Stimulated activated CD4-positive, alpha-beta T cell treated with anti-CD3 and anti-CD28 coated beads, Interleukin-15, amount 100 ng/mL, for 1 hour (primary cell): Measurements from ENCODE around the gene ECE1.
A peak's percentile ranks its signal among the peaks of the same experiment; 100 is the strongest.

Experiments used
- DNase-seq, 2 donors: peaks; one replicate each; pipeline ENCODE4 v3.0.0-alpha.2; 2020; ENCODE audit warnings: low read depth in 1 of 2, low spot score in 1 of 2

ECE1 gene

GRCh38 chr1:21308847-21309652, 18.8 kb upstream of the ECE1 start:
- DNase-seq = no peak

- no peak for DNase-seq
These were observed 18.1 kb upstream of the ECE1 start for GRCh38 chr1:21308330-21308729.

DNA sequence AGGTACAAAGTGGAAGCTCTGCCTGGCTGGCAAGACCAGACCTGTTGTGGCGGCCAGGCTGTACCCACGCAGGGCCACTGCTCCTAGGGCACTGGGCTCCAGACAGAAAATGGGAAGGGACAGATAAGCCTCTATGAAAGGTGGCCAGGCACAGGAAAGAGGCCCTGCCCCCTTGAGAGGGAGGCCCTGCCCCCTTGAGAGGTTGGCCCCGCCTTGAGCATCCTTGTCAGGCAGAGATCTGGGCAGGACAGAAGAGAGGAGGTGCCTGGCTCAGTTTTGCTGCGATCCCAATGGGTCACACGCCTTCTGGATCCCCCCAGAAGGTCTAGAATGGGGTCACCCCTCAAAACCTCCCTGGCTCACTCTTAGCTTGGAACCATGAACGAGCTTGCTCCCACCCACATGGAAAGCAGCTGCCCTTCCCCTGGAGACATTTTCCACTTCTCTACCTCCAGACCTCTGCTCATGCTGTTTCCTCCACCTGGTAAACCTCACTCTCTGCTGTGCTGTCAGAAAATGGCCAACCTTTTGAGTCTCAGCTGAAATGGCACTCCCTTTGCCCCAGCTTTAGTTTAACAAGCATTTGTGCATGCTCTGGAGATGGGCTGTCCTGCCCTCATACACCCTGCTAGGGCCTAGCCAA, 17.5 kb upstream of the ECE1 start:
- DNase-seq = no peak

DNA sequence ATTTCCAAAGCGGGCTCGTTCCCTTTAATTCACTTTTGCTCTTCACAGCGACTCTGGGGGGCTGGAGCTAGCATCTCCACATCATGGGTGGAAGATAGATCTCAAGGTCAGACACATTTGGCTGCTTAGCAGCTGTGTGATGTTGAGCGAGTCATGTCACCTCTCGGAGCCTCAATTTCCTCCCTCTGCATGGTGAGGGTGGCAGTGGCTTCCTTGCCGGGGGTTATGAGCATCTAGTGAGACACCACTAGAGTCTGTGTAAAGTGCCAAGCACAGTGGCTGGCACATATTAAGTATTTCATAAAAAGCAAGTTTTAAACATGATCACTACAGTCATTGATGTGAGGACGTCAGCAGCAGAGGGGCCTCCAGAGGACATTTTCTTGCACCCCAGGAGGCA, 16.9 kb upstream of the ECE1 start:
- DNase-seq = no peak

DNA sequence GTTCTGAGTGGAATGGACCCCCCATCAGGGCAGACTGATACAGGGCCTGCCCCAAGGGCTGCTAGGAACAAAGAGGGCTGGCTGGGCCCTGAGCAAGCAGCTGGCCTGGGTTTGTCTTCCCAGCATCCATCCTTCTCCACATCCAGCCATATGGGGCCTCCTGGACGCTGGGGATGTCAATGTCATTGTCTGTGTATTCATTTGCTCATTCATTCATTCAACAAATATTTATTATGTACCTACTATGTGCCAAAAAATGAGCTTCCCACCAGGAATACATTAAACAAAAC, 15.6 kb upstream of the ECE1 start:
- no peak for DNase-seq

- DNase-seq = no peak
These were observed 15.1 kb upstream of the ECE1 start for GRCh38 chr1:21305155-21305899.

- no peak for DNase-seq
These were observed 14.2 kb upstream of the ECE1 start for GRCh38 chr1:21304488-21304887.

DNA sequence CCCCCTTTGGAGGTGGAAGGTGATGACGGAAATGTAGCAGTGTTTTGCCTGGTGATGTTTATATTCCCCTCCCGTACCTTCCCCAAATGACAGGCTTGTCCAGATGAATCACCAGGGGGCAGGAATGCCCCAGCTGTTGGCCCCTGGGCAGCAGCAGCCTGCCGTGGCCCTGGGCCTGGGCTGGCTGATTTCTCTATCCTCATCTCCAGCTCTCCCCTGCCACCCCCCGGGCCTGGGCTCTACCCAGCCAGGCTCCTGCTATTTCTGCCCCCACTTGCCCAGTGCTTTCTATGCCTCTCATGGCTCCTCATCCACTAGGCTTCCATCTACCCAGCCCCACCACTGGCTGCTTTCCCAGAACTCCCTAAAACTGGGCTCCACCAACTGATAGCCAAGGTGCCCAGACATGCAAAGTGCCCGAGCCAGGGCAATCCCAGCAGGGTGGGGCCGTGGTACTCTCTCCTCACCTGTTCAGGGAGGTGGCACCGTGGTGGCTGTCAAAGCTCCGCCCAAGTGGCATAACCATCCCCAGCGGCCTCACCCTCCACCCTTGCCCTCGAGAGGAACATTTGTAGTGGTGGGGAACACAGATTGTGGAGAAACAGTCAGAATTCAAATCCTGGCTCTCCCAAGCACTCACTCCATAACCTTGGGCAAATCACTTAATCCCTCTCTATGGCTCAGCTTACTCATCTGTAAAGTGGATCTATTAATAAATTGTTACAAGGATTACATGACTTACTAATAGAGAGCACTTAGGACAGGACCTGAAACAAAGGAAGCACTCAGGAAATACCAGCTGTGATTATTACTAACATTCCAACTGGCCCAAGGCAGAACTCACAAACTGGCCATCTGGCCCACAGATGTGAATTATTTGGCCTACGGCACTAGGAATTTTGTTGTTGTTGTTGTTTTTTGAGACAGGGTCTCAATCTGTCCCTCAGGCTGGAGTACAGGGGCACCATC, 12.8 kb upstream of the ECE1 start:
- DNase-seq = no peak

GRCh38 chr1:21301794-21302440, 11.7 kb upstream of the ECE1 start:
- DNase-seq = no peak

DNA sequence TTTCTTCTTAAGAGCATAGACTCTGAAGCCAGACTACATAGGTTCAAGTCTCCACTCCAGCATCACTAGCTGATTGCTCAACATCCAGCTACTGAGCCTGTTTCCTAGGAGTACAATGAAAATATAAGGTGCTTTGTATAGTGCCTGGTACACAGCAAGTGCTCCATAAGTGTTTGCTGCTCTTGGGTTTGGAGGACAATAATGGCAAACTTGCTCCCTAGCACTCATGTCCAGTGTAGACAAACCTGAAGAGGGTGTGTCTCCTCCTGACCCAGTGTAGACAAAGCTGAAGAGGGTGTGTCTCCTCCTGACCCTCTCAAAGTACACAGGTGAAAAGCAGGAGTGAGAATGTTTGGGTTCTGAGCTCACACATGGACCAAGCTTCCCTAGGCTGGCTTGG, 10.5 kb upstream of the ECE1 start:
- DNase-seq = no peak

DNA sequence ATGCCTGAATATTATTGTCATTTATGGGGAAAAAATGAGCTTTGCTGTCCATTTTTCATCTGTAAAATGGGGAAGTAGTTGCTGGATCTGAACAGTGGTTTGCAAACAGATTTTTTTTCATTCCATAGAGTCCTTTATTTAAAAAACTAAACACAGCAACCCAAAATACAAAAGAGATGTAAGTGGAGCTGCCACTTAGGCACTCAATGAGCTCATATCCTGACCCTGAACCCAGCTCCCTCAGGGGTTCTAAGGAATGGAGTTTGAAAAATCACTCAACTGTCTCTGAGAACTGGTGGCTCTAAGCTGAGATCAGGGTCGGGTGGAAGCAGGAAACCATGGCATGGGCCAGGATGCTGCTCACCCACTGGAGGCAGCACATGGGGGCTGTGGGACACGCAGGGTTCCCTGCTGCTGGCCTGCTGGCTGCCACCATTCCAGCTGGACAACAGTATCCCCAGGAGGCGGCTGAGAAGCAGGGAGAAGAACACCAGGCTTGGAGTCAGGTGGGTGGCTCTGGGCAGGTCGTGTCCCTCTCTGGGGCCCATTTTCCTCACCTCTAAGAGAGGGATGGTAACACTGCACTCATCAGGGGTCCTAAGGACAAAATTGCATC, 9.6 kb upstream of the ECE1 start:
- no peak for DNase-seq

- DNase-seq = no peak
These were observed 8.7 kb upstream of the ECE1 start for GRCh38 chr1:21298981-21299391.

GRCh38 chr1:21297975-21298374, 7.7 kb upstream of the ECE1 start:
- no peak for DNase-seq

DNA sequence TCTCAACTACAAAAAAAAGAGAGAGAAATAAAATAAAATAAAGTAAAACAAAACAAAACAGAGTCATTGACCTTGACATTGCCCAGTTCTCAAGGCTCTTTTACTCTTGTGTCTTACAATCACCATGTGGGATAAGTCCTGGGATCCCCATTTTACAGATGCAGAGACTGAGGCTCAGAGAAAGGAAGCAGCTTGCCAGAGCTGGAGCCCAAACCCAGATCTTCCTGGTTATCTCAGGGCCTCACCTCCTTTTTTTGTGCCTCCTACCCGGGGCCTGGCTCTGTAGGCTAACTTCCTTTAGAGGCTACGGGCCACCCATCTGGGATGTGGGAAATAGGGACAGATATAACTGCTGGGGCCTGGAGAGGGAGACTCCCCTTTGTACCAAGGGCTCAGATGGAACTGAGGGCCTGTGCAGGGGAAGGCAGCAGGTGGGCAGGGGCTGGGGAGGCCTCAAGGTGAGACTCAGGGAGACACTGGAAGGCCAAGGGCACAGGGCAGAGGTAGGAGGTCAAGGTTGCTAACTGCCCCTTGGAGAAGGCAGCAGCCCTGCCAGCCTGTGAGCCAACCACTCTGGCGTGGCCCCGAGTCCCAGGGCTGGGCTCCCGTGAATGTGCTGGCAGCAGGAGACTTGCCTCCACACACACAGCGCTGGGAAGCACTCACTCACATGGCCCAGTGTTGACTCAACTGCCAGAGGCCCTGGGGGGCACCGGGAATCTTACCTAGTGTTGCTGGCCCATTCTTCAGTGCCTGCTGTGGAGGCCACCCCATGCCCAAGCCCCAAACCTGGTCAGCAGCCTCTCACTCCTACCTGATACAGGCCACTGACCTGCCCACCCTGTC, 6.5 kb upstream of the ECE1 start:
- DNase-seq = no peak

DNA sequence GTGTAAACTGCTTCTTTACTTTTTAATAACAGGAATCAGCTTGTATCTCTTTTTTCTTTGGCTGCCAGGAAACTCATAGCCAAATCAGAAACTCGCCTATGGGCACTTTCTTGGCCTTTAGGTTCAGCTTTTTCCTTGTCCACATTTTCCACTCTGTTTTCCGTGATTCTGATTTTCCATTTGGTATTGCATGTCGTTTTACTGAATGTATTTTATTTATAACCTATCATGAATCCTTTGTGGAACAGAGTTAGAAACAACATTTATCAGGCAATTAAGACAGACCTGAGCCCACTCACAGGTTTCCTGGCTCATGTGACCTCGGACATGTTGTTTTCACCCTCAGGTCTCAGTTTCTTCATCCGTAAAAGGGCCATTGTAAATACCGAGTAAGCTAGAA, 5.3 kb upstream of the ECE1 start:
- no peak for DNase-seq

GRCh38 chr1:21295002-21295401, 4.7 kb upstream of the ECE1 start:
- DNase-seq = peak; percentile 13 to 30

DNA sequence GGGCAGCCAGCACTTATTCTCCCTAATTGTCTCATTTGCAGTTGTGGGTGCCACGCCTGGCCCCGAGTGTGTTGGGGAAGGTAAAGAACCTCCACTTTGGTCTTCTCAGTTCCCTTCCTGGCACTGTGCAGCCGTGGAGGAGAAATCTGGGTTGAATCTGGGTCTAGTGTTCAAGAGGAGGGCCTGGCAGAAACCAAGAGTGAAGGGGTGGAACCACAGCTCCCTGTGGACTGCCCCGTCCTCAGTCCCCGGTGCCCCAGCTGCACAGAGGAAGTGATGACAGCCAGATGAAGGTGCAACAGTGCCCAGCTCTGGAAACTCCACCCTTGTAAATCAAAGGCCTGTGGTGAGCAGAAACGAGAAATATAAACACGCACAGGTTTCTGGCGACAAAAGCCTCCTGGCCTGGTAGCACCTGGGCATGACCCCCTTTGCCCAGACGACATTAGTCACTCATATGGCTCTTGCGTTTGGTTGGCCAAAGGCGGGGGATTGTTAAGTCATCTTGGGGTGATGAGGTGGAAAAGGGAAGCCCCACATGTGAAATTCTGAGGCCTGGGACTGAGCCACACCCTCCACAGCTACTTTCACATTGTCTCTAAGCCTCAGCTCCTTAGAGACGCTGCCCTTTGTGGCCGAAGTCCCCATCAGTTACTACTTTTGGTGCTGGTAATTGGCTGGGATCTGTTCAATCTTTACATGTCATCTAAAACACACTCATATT, 4.2 kb upstream of the ECE1 start:
- peak; percentile 68 to 84 for DNase-seq

DNA sequence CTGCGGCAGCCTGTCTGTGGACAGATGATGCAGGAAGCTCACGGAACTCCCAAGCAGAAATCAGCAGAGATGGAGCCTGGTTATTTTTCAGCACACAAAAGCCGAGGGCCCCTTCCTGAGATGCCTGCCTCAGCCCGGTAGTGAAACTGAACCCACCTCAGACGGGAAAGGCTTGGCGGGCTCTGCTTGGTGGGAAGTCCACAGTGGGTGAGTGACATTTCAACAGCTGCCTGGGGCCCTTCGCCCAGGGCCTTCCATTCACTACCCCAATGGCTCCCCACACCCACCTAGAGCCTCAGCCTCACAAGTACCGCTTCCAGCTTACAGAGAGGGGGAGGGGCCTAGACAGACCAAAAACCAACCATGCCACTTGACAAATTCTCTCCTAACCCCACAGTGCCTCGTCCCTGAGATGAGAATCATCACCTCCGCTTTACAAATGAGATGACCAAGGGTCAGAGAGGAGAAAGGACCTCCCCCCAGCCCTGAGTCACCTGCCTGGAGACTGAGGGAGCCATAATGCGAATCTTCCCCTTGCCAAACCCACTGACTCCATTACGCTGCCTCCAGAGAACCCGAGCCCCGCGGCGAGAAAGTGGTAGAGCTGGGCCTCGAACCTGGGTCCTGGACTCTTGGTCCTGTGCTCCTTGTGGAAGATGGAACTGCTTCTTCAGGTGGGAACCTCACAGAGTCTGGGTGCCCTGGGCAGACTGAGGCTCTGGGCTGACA, 3.4 kb upstream of the ECE1 start:
- DNase-seq = peak; percentile 49 to 55
